HFFc6 (cell line): ENCODE data around the gene MYCL. TPM values are rescaled to one million over a fixed set of nuclear protein-coding genes. Genes with fewer than 3 reads are reported as not detected.
A peak's percentile ranks its signal among the peaks of the same experiment; 100 is the strongest.

Source experiments
- DNase-seq: peaks from one replicate; pipeline ENCODE4 v3.0.0-alpha.2; 2018
- H3K27ac Mint-ChIP-seq: 2 replicates; pipeline ENCODE4 v1.8.0; 2020; ENCODE audit warnings: mild to moderate bottlenecking, mixed read lengths
- H3K27me3 Mint-ChIP-seq: 2 replicates; pipeline ENCODE4 v1.8.0; 2021; ENCODE audit warnings: mild to moderate bottlenecking, moderate library complexity, mixed read lengths; ENCODE audit not compliant: insufficient read depth
- H3K36me3 Mint-ChIP-seq: 2 replicates; pipeline ENCODE4 v1.8.0; 2021; ENCODE audit warnings: low read depth, mixed read lengths
- H3K4me1 Mint-ChIP-seq: 2 replicates; pipeline ENCODE4 v1.8.0; 2020; ENCODE audit warnings: low read depth, mixed read lengths
- H3K4me3 Mint-ChIP-seq: 2 replicates; pipeline ENCODE4 v1.8.0; 2020; ENCODE audit warnings: mild to moderate bottlenecking, moderate library complexity, mixed read lengths
- H3K9me3 Mint-ChIP-seq: 2 replicates; pipeline ENCODE4 v1.8.0; 2020; ENCODE audit warnings: mild to moderate bottlenecking, mixed read lengths
- CTCF ChIP-seq: fragments of 200-600 bp; sonication (generic); IDR thresholded peaks from 2 replicates; pipeline ENCODE4 v1.5.0; 2021; ENCODE audit warnings: antibody characterized with exemption, mild to moderate bottlenecking
- total RNA-seq, 6 experiments: library from RNA; stranded (reverse); fragmentation: NEBNext Ultra II Directional; extraction: Animal tissue kit (Norgen Biotek cat#: 25700); gene quantifications; 2 replicates in 1 of 6; 3 replicates in 5 of 6; pipeline ENCODE4 v1.2.3, GENCODE V29; 2021

The MYCL gene
- total RNA-seq, 6 experiments from 2014 or later, result 0.17 to 0.52 (median 0.21) TPM

- Mint-ChIP-seq H3K4me1 (peaks cover 13% of the 10 kb centered on the region), H3K27me3 (peaks cover 9% of the 10 kb centered on the region), H3K4me3 (peak overlapping the region; percentile 66), H3K9me3 (no peaks in the 10 kb centered on the region), H3K36me3 (no peaks in the 10 kb centered on the region), H3K27ac (peak overlapping the region; percentile 86)
- TF ChIP-seq CTCF, result no peak
- DNase-seq, result peak; percentile 85
Observed at GRCh38 chr1:39933956-39934941, 32.5 kb upstream of the MYCL start.

- Mint-ChIP-seq H3K4me1 (peaks cover 19% of the 10 kb centered on the region), H3K36me3 (no peaks in the 10 kb centered on the region), H3K9me3 (no peaks in the 10 kb centered on the region), H3K27ac (no peak overlapping the region), H3K27me3 (peaks cover 13% of the 10 kb centered on the region), H3K4me3 (no peak overlapping the region)
- DNase-seq, result no peak
- TF ChIP-seq CTCF, result no peak
Observed at GRCh38 chr1:39928809-39929587, 27.3 kb upstream of the MYCL start.

GRCh38 chr1:39927538-39927937 lies 25.8 kb upstream of the MYCL start:
- no peaks in the 10 kb centered on the region for H3K36me3 Mint-ChIP-seq
- H3K4me1 Mint-ChIP-seq, result peaks cover 17% of the 10 kb centered on the region
- TF ChIP-seq CTCF, result no peak
- no peak overlapping the region for H3K27ac Mint-ChIP-seq
- H3K4me3 Mint-ChIP-seq, result no peak overlapping the region
- no peak for DNase-seq
- H3K9me3 Mint-ChIP-seq, result no peaks in the 10 kb centered on the region
- H3K27me3 Mint-ChIP-seq, result peaks cover 13% of the 10 kb centered on the region

- Mint-ChIP-seq H3K4me3 (no peak overlapping the region), H3K27me3 (peaks cover 14% of the 10 kb centered on the region)
- no peak for TF ChIP-seq CTCF
Observed at GRCh38 chr1:39926820-39927219, 25.1 kb upstream of the MYCL start.

GRCh38 chr1:39926343-39926793 lies 24.7 kb upstream of the MYCL start:
- H3K27me3 Mint-ChIP-seq, result peaks cover 14% of the 10 kb centered on the region
- H3K4me3 Mint-ChIP-seq, result no peak overlapping the region
- no peak for DNase-seq
- TF ChIP-seq CTCF, result no peak
- H3K36me3 Mint-ChIP-seq, result no peaks in the 10 kb centered on the region
- no peaks in the 10 kb centered on the region for H3K9me3 Mint-ChIP-seq
- H3K4me1 Mint-ChIP-seq, result peaks cover 17% of the 10 kb centered on the region
- H3K27ac Mint-ChIP-seq, result no peak overlapping the region

More at GRCh38 chr1:39926820-39927219, 25.1 kb upstream of the MYCL start:
- Mint-ChIP-seq H3K27ac (no peak overlapping the region), H3K4me1 (peaks cover 17% of the 10 kb centered on the region), H3K36me3 (no peaks in the 10 kb centered on the region), H3K9me3 (no peaks in the 10 kb centered on the region)
- no peak for DNase-seq
